DND-41 (cell line): ENCODE results near the gene CDKL4.

Experiments used
- CTCF ChIP-seq: IDR thresholded peaks from 2 replicates; pipeline ENCODE4 v1.5.1; 2012; ENCODE audit warnings: borderline replicate concordance, low read length, moderate library complexity, mild to moderate bottlenecking; ENCODE audit not compliant: poor library complexity, severe bottlenecking; ENCODE audit errors: extremely low read depth
- EZH2 ChIP-seq: IDR thresholded peaks from 3 replicates; pipeline ENCODE4 v1.6.1; 2012; ENCODE audit warnings: borderline replicate concordance, low read depth, mild to moderate bottlenecking, moderate library complexity, low read length, inconsistent platforms; ENCODE audit not compliant: severe bottlenecking

DNA sequence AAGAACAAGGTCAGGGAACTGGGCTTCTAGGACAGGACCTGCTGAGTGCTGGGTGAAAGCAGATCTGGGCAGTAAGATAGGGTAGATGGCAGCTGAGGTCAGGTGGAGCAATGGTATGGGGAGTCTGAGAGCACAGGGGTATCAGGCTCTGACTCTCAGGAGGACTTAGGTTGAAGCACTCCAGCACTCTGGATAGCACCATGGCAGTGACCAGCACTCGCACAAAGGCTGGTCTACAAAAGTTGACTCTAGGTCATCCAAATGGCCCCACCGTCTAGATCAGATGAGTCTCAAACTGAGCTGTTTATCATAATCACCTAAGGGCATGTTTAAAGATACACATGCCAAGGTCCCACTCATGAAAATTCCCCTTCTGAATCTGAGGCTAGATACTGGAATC is 60.1 kb downstream of the CDKL4 start:
- TF ChIP-seq CTCF: no peak
- TF ChIP-seq EZH2: no peak
